VCaP (cell line): Measurements from ENCODE around the gene MRPL46.
A peak's percentile ranks its signal among the peaks of the same experiment; 100 is the strongest.

Experiments used
- H3K27ac ChIP-seq: fragments of 450-650 bp; 2 replicates; pipeline ENCODE4 v1.5.1; 2017
- CTCF ChIP-seq: fragments of 450-650 bp; conservative IDR thresholded peaks from 2 replicates; pipeline ENCODE4 v1.5.1; 2017; ENCODE audit warnings: mild to moderate bottlenecking, moderate library complexity

The MRPL46 gene

GRCh38 chr15:88506628-88507027 lies 39.4 kb upstream of the MRPL46 start:
- TF ChIP-seq CTCF: no peak

GRCh38 chr15:88505721-88506120 lies 38.5 kb upstream of the MRPL46 start:
- no peak overlapping the region for H3K27ac ChIP-seq
- TF ChIP-seq CTCF: no peak

More at GRCh38 chr15:88506628-88507027, 39.4 kb upstream of the MRPL46 start:
- no peak overlapping the region for H3K27ac ChIP-seq

- H3K27ac ChIP-seq: no peak overlapping the region
- no peak for TF ChIP-seq CTCF
These were observed 37.3 kb upstream of the MRPL46 start for GRCh38 chr15:88504445-88504844.

GRCh38 chr15:88498996-88499395 lies 31.8 kb upstream of the MRPL46 start:
- no peak for TF ChIP-seq CTCF
- no peak overlapping the region for H3K27ac ChIP-seq

- TF ChIP-seq CTCF: no peak
These were observed 30.0 kb upstream of the MRPL46 start for GRCh38 chr15:88497109-88497765.

GRCh38 chr15:88493844-88494243 lies 26.7 kb upstream of the MRPL46 start:
- TF ChIP-seq CTCF: no peak
- H3K27ac ChIP-seq: no peak overlapping the region

More at GRCh38 chr15:88497109-88497765, 30.0 kb upstream of the MRPL46 start:
- H3K27ac ChIP-seq: 0 out of 2 replicates have a peak overlapping the region, but pooled peaks have one; percentile 9

GRCh38 chr15:88491158-88491557 lies 24.0 kb upstream of the MRPL46 start:
- H3K27ac ChIP-seq: no peak overlapping the region
- TF ChIP-seq CTCF: no peak
